Mesenchymal stem cell (in vitro differentiated cells and primary cell): ENCODE results near the gene PSMG4.

Source experiments
- DNase-seq: peaks from one replicate; pipeline ENCODE4 v3.0.0-alpha.2; 2013
- H2AFZ ChIP-seq: one replicate; pipeline ENCODE4 v1.6.1; 2013; ENCODE audit warnings: low read depth, mild to moderate bottlenecking, control low read depth, inconsistent platforms, low read length, moderate library complexity
- H2AK5ac ChIP-seq: 2 replicates; pipeline ENCODE4 v1.6.1; 2013; ENCODE audit warnings: low read length, moderate library complexity, mild to moderate bottlenecking, inconsistent platforms; ENCODE audit not compliant: severe bottlenecking
- H2BK120ac ChIP-seq: one replicate; pipeline ENCODE4 v1.6.1; 2013; ENCODE audit warnings: low read depth, mild to moderate bottlenecking, inconsistent platforms, low read length, moderate library complexity
- H2BK12ac ChIP-seq, 2 experiments: one replicate each; pipeline ENCODE4 v1.6.1; 2013; ENCODE audit warnings: inconsistent platforms in 2 of 2, low read length in 2 of 2, mild to moderate bottlenecking in 2 of 2, moderate library complexity in 2 of 2, control low read depth in 1 of 2
- H2BK15ac ChIP-seq: one replicate; pipeline ENCODE4 v1.6.1; 2013; ENCODE audit warnings: mild to moderate bottlenecking, low read depth, inconsistent platforms; ENCODE audit not compliant: poor library complexity, severe bottlenecking
- H2BK5ac ChIP-seq: 2 replicates; pipeline ENCODE4 v1.6.1; 2013; ENCODE audit warnings: low read depth, mild to moderate bottlenecking, low read length, control low read depth, inconsistent platforms; ENCODE audit not compliant: poor library complexity, severe bottlenecking
- H3K14ac ChIP-seq, 2 experiments: one replicate each; pipeline ENCODE4 v1.6.1; 2013; ENCODE audit warnings: inconsistent platforms in 2 of 2, low read length in 2 of 2, control low read depth in 1 of 2, mild to moderate bottlenecking in 1 of 2, moderate library complexity in 1 of 2
- H3K18ac ChIP-seq, 2 experiments: one replicate each; pipeline ENCODE4 v1.6.1; 2013; ENCODE audit warnings: inconsistent platforms in 2 of 2, low read length in 2 of 2, control low read depth in 1 of 2, low read depth in 1 of 2, mild to moderate bottlenecking in 1 of 2
- H3K23ac ChIP-seq, 2 experiments: one replicate each; pipeline ENCODE4 v1.6.1; 2013; ENCODE audit warnings: inconsistent platforms in 2 of 2, low read length in 2 of 2, mild to moderate bottlenecking in 2 of 2, moderate library complexity in 2 of 2, control low read depth in 1 of 2
- H3K27ac ChIP-seq: 2 replicates; pipeline ENCODE4 v1.5.1; 2013; ENCODE audit warnings: mild to moderate bottlenecking, moderate library complexity, low read length, control low read depth, inconsistent platforms; ENCODE audit not compliant: poor library complexity, severe bottlenecking
- H3K27me3 ChIP-seq, 2 experiments: 2 replicates each; pipeline versions ENCODE4 v1.6.1 to v1.7.0; 2013; ENCODE audit warnings: low read length in 2 of 2, mild to moderate bottlenecking in 2 of 2, moderate library complexity in 2 of 2, control low read depth in 1 of 2, inconsistent platforms in 1 of 2; ENCODE audit not compliant: control insufficient read depth in 1 of 2, insufficient read depth in 1 of 2
- H3K36me3 ChIP-seq, 2 experiments: 2 replicates each; pipeline versions ENCODE4 v1.6.1 to v1.7.0; 2013; ENCODE audit warnings: low read length in 2 of 2, control low read depth in 1 of 2, inconsistent platforms in 1 of 2, low read depth in 1 of 2, mild to moderate bottlenecking in 1 of 2; ENCODE audit not compliant: insufficient read depth in 2 of 2, control insufficient read depth in 1 of 2
- H3K4ac ChIP-seq, 2 experiments: one replicate each; pipeline ENCODE4 v1.6.1; 2013; ENCODE audit warnings: inconsistent platforms in 2 of 2, low read length in 2 of 2, mild to moderate bottlenecking in 2 of 2, moderate library complexity in 2 of 2, control low read depth in 1 of 2, low read depth in 1 of 2
- H3K4me1 ChIP-seq: 2 replicates; pipeline ENCODE4 v1.6.1; 2013; ENCODE audit warnings: low read depth, low read length, control low read depth; ENCODE audit not compliant: control insufficient read depth, insufficient read depth
- H3K4me2 ChIP-seq: 2 replicates; pipeline ENCODE4 v1.6.1; 2013; ENCODE audit warnings: low read length, mild to moderate bottlenecking, inconsistent platforms; ENCODE audit not compliant: poor library complexity, severe bottlenecking
- H3K4me3 ChIP-seq, 2 experiments: 2 replicates each; pipeline versions ENCODE4 v1.5.1 to v1.7.0; 2013; ENCODE audit warnings: low read length in 2 of 2, mild to moderate bottlenecking in 2 of 2, control low read depth in 1 of 2, low read depth in 1 of 2; ENCODE audit not compliant: insufficient read depth in 1 of 2
- H3K79me1 ChIP-seq: replicated peaks from 2 replicates; pipeline ENCODE4 v1.6.1; 2013; ENCODE audit warnings: mild to moderate bottlenecking, control low read depth, low read length, inconsistent platforms; ENCODE audit not compliant: poor library complexity, severe bottlenecking
- H3K9ac ChIP-seq: 2 replicates; pipeline ENCODE4 v1.7.0; 2013; ENCODE audit warnings: mild to moderate bottlenecking, low read length, moderate library complexity
- H3K9me3 ChIP-seq: 2 replicates; pipeline ENCODE4 v1.7.0; 2013; ENCODE audit warnings: mild to moderate bottlenecking, low read length; ENCODE audit not compliant: control insufficient read depth
- H4K8ac ChIP-seq: one replicate; pipeline ENCODE4 v1.6.1; 2013; ENCODE audit warnings: inconsistent platforms, mild to moderate bottlenecking, low read length, moderate library complexity
- H4K91ac ChIP-seq: one replicate; pipeline ENCODE4 v1.6.1; 2013; ENCODE audit warnings: mild to moderate bottlenecking, low read length, inconsistent platforms
- WGBS: methylation state at CpG from one replicate; pipeline ENCODE4 v1.1.7; 2013; ENCODE audit warnings: mixed read lengths; 5-methylcytosine and 5-hydroxymethylcytosine counted together

Gene PSMG4

DNA sequence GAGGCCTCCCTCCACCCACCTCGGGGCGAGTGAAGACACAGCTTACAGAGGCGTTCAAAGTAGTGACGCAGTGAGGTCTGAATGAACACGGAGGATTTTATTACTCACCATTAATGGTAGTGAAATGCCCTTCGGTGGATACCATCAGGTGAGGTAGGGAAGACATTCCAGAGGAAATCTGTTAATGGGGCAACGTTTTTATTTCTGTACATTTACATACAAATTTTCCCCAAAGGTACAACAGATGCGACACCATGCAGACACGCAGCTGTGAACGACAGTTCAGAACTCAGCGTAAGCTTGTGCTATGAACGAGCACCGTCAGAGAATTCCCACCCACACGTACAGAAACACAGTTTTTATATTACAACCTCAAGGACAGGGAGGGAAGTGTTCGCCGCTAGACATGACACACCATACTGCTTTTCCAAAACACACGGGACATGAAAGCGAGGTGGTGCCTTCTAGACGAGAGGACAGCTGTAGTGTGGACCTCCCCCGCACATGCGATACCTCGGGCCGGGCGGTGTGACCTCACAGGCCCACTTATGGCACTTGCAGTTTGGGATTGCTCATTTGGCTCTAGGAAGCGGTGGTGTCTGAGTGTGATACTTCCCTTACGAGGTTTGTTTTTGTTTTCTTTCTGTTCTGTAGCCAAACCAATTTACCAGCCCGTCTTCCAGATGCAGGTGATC, 10.7 kb downstream of the PSMG4 start:
- Histone ChIP-seq H3K14ac (no peak overlapping the region), H3K4ac (no peak overlapping the region), H2BK5ac (no peak overlapping the region), H3K4me2 (no peak overlapping the region), H3K27me3 (no peaks in the 10 kb centered on the region), H4K8ac (no peak overlapping the region), H4K91ac (no peak overlapping the region), H3K9me3 (no peaks in the 10 kb centered on the region), H2BK120ac (no peak overlapping the region), H3K36me3 (peaks cover 60 to 82% of the 10 kb centered on the region in 2 experiments), H3K4me1 (peaks cover 4% of the 10 kb centered on the region), H3K27ac (no peak overlapping the region), H2AFZ (no peak overlapping the region), H3K23ac (no peak overlapping the region), H3K79me1 (peaks cover 61% of the 10 kb centered on the region), H3K9ac (no peak overlapping the region), H3K18ac (no peak overlapping the region), H2BK15ac (no peak overlapping the region), H2BK12ac (no peak overlapping the region), H2AK5ac (no peak overlapping the region), H3K4me3 (no peak overlapping the region)
- WGBS = 94% methylated on average over 21 of the region's 27 CpGs
- DNase-seq = no peak

DNA sequence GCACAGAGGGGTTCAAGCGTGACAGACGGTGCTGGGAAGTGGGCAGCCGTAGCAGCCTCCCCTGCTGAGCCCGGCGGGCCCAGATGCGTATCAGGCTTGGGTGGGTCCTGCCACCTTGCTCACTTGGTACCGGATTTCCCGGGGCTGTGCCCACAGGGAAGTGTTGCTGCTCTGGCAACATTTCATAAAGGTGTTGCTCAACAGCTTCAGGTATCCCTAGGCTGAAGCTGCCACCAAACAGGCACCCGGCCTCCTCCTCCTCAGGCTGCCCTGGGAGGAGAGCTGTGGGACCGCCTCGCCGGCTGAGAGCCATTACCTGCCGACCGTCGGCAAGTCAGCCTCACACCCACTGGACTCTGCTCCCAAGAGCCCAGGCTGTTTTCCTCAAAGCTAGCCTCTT, 11.5 kb downstream of the PSMG4 start:
- Histone ChIP-seq H3K4ac (no peak overlapping the region), H4K8ac (no peak overlapping the region), H3K36me3 (peaks cover 58 to 84% of the 10 kb centered on the region in 2 experiments), H2BK5ac (no peak overlapping the region), H2BK12ac (no peak overlapping the region), H2BK15ac (no peak overlapping the region), H3K18ac (no peak overlapping the region), H3K9ac (no peak overlapping the region), H3K4me3 (no peak overlapping the region), H3K4me1 (peaks cover 4% of the 10 kb centered on the region), H3K23ac (no peak overlapping the region), H2AFZ (no peak overlapping the region), H3K9me3 (no peaks in the 10 kb centered on the region), H3K27me3 (no peaks in the 10 kb centered on the region), H3K4me2 (no peak overlapping the region), H3K14ac (no peak overlapping the region), H3K27ac (no peak overlapping the region), H2AK5ac (no peak overlapping the region), H4K91ac (no peak overlapping the region), H3K79me1 (peaks cover 57% of the 10 kb centered on the region), H2BK120ac (no peak overlapping the region)
- 92% methylated on average over 15 of the region's 15 CpGs for WGBS
- no peak for DNase-seq

DNA sequence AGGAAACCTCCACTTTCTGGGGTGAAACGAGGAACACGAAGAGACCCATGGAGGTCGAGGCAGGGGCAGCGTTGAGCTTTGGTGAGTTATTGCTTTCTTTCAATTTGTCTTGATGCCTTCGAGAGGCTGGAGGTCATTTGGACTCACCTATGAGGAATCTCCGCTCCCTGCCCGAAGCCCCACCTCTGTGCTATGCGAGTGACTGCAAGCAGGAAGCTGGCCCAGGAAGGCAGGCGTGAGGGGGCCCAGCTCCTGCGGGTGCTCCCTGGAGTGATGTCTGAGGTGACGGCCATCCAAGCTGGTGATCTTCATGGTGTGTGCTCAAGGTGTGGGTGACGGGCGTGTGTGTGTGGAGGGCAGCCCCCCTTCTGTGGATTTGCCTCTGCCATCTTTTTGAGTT, 13.0 kb downstream of the PSMG4 start:
- Histone ChIP-seq H2AK5ac (no peak overlapping the region), H3K9me3 (no peaks in the 10 kb centered on the region), H2BK120ac (no peak overlapping the region), H3K27me3 (no peaks in the 10 kb centered on the region), H3K23ac (no peak overlapping the region), H3K27ac (no peak overlapping the region), H4K91ac (no peak overlapping the region), H2BK12ac (no peak overlapping the region), H2BK15ac (no peak overlapping the region), H3K14ac (no peak overlapping the region), H3K36me3 (peaks cover 49 to 92% of the 10 kb centered on the region in 2 experiments), H3K79me1 (peaks cover 49% of the 10 kb centered on the region), H3K4me2 (no peak overlapping the region), H4K8ac (no peak overlapping the region), H3K4me1 (peaks cover 4% of the 10 kb centered on the region), H2BK5ac (no peak overlapping the region), H2AFZ (no peak overlapping the region), H3K18ac (no peak overlapping the region), H3K9ac (no peak overlapping the region), H3K4ac (no peak overlapping the region), H3K4me3 (no peak overlapping the region)
- no peak for DNase-seq
- WGBS = 93% methylated on average over 13 of the region's 13 CpGs

DNA sequence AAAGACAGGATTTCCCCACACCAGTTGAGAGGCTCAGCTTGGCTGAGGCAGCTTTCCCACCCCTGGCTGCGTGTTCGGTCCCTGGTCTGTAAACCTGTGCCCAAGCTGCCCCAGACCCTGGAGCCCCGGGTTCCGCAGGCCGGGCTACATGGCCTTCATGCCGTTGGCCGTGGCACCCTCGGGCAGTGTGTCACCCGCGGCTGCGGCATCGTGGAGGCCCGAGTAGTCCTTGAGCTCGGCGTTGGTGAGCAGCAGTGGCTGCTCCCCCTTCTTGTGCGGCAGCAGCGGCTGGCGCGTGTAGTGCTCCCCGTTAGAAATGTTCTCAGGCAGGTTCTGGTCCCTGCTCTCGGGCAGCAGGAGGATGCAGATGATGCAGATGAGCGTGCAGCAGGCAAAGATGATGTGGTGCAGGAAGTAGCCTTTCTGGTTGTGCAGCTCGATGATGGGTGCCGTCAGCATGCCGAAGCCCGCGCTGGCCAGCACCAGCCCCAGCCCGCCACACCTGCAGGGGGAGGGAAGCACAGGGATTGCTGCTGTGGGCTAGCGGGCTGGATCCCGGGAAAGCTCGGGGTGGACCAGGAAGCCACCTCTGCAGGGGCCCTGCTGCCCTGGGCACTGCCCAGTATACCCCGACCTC, 14.3 kb downstream of the PSMG4 start:
- DNase-seq = no peak

More for the DNA sequence above, 14.3 kb downstream of the PSMG4 start:
- peaks cover 45% of the 10 kb centered on the region for H3K79me1 ChIP-seq
- no peaks in the 10 kb centered on the region for H3K27me3 ChIP-seq
- H4K91ac ChIP-seq = no peak overlapping the region
- no peaks in the 10 kb centered on the region for H3K9me3 ChIP-seq
- 97% methylated on average over 27 of the region's 32 CpGs for WGBS
- H2BK15ac ChIP-seq = no peak overlapping the region
- H2BK12ac ChIP-seq = no peak overlapping the region
- no peak overlapping the region for H3K18ac ChIP-seq
- peaks cover 46 to 89% of the 10 kb centered on the region in 2 experiments for H3K36me3 ChIP-seq
- peaks cover 4% of the 10 kb centered on the region for H3K4me1 ChIP-seq
- no peak overlapping the region for H3K23ac ChIP-seq
- no peak overlapping the region for H3K14ac ChIP-seq
- H3K9ac ChIP-seq = no peak overlapping the region
- H2AK5ac ChIP-seq = no peak overlapping the region
- no peak overlapping the region for H4K8ac ChIP-seq
- peak overlapping the region in 1 of 2 experiments; percentile 26 for H3K4me3 ChIP-seq
- no peak overlapping the region for H2BK120ac ChIP-seq
- no peak overlapping the region for H2AFZ ChIP-seq
- no peak overlapping the region for H2BK5ac ChIP-seq
- H3K4ac ChIP-seq = no peak overlapping the region
- H3K27ac ChIP-seq = no peak overlapping the region
- H3K4me2 ChIP-seq = no peak overlapping the region
